Right atrium auricular region (tissue), 2 donors: Measurements from ENCODE around the gene ABCF2. TPM values are rescaled to one million over a fixed set of nuclear protein-coding genes. Genes with fewer than 3 reads are reported as not detected.

ENCODE experiments used
- DNase-seq: peaks from one replicate; pipeline ENCODE4 v3.0.0-alpha.2; 2019; ENCODE audit warnings: low spot score
- H3K27ac ChIP-seq, 2 donors: fragments of 200-600 bp; sonication (generic); 1 replicate in 1 of 2; 2 replicates in 1 of 2; pipeline ENCODE4 v1.5.1; 2016 to 2019
- H3K27me3 ChIP-seq, 2 donors: fragments of 200-600 bp; sonication (generic); one replicate each; pipeline versions ENCODE4 v1.5.1 to v1.6.0; 2017 to 2019
- H3K36me3 ChIP-seq: fragments of 200-600 bp; sonication (generic); one replicate; pipeline ENCODE4 v1.5.1; 2016
- H3K4me1 ChIP-seq, 2 donors: fragments of 200-600 bp; sonication (generic); one replicate each; pipeline versions ENCODE4 v1.5.1 to v1.6.0; 2017 to 2019
- H3K4me3 ChIP-seq, 2 donors: fragments of 200-600 bp; sonication (generic); 1 replicate in 1 of 2; 2 replicates in 1 of 2; pipeline ENCODE4 v1.5.1; 2017 to 2019; ENCODE audit warnings: mild to moderate bottlenecking in 1 of 2, moderate library complexity in 1 of 2
- H3K9me3 ChIP-seq, 2 donors: fragments of 200-600 bp; sonication (generic); one replicate each; pipeline ENCODE4 v1.5.1; 2019
- microRNA counts, 2 donors: library from miRNA; unstranded; fragments of <30 nt; microRNA quantifications; one replicate each; lab custom pipeline; 2016 to 2017
- total RNA-seq, 2 donors: library from RNA; depleted of rRNA; stranded (reverse); fragments of >200 nt; gene quantifications; one replicate each; pipeline ENCODE4 v1.1.0, GENCODE V29; 2016
- TF ChIP-seq, protein P1 (sequence below), 2 donors: fragments of 200-600 bp; sonication (generic); IDR thresholded peaks; one replicate each; pipeline ENCODE4 v1.5.1; 2019; ENCODE audit warnings: antibody characterized with exemption in 2 of 2

ABCF2 gene
- total RNA-seq, 2 donors from 2014 or later: 29.7 to 38.6 TPM

DNA sequence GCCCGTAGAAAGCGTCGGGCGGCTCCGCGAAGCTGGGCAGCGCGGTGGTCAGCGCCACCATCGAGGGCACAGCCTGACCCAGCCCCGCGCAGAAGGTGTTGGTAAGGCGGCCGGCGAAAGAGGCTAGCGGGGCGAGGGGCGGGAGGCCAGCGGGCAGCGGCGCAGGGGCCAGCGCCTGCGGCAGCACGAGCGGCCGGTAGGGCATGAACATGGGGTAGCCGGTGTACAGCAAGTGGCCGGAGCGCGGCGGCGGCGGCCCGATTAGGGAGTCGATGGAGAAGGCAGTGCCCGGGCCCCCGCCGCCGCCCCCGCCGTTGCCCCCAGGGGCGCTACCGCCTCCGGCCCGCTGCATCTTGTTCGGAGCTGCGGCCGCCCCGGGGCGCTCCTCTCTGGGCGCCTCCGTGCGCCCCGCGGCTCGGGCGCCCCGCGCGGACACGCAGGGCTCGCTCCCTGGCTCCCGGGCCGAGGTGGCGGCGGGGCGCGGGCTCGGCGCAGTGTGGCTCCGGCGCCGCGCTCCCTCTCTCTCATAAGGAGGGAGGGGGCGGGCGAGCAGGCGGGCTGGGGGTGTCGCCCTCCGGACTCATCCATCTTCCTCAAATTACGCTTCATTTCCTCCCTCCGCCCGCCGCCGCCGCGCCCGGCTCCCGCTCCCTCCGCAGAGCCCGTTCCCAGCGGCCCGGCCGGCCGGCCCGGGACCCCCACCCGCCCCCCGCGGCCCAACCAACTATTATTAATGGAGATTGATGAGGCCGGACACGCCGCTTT is 59.6 kb downstream of the ABCF2 start, which contains the start of gene GBX1:
GBX1 (minus strand) TSS at position 498 of the 765 bp plus-strand sequence; CDS start at position 352, 146 bp downstream.
- peak within 1 kb of the TSS; percentile 36 to 59 for H3K4me3 ChIP-seq
- peaks cover 0 to 17% of the 10 kb centered on the region in 2 donors for H3K4me1 ChIP-seq
- no peak for DNase-seq
- no peaks in the 10 kb centered on the region for H3K9me3 ChIP-seq
- peaks cover 0 to 3% of the 10 kb centered on the region in 2 donors for H3K27me3 ChIP-seq
- no peaks in the 10 kb centered on the region for H3K36me3 ChIP-seq
- no peak within 1 kb of the TSS for H3K27ac ChIP-seq
- TF ChIP-seq, protein P1, sequence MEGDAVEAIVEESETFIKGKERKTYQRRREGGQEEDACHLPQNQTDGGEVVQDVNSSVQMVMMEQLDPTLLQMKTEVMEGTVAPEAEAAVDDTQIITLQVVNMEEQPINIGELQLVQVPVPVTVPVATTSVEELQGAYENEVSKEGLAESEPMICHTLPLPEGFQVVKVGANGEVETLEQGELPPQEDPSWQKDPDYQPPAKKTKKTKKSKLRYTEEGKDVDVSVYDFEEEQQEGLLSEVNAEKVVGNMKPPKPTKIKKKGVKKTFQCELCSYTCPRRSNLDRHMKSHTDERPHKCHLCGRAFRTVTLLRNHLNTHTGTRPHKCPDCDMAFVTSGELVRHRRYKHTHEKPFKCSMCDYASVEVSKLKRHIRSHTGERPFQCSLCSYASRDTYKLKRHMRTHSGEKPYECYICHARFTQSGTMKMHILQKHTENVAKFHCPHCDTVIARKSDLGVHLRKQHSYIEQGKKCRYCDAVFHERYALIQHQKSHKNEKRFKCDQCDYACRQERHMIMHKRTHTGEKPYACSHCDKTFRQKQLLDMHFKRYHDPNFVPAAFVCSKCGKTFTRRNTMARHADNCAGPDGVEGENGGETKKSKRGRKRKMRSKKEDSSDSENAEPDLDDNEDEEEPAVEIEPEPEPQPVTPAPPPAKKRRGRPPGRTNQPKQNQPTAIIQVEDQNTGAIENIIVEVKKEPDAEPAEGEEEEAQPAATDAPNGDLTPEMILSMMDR (IDR thresholded peaks at IDR 0.05): peak in 1 of 2 donors; percentile 25

DNA sequence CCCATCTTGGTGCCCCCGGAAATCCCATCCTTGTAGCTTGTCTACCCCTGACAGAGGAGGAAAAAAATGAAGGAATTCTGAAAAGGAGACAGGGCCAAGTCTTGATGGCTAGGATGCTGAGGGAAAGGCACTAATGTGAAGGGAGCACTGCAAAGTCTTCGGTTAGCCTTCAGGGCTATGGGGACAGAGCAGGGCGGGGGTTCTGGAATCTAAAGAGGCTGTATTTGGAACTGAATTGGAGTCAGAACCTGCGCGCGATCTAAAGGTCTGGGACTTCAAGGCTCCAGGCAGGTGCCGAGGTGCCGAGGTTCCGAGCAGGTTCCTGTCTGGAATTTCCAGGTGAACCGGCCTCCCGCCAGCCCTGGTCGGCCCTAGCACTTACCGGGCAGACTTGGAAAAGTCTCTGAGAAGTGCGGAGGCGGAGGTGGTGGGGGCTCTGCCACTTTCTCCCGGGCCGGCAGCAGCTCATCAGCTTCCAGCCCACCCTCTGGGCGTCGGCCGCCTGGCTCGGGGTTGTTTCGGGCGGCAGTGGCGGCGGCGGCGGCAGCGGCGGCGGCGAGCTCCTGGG is 60.3 kb downstream of the ABCF2 start:
- no peak overlapping the region for H3K27ac ChIP-seq
- no peak for DNase-seq
- no peaks in the 10 kb centered on the region for H3K36me3 ChIP-seq
- H3K4me3 ChIP-seq: peak overlapping the region; percentile 36 to 59
- no peaks in the 10 kb centered on the region for H3K9me3 ChIP-seq
- TF ChIP-seq, protein P1 (IDR thresholded peaks at IDR 0.05): no peak
- H3K4me1 ChIP-seq: peaks cover 0 to 17% of the 10 kb centered on the region in 2 donors
- peaks cover 0 to 3% of the 10 kb centered on the region in 2 donors for H3K27me3 ChIP-seq

MicroRNAs encoded within 50 kb of the gene (microRNA counts, 767-probe panel; counts per million panel counts)
- 0 to 31.0 counts per million in 2 donors for microRNA hsa-miR-671-3p (lab: Ali Mortazavi, UCI)
- microRNA hsa-miR-671-5p (lab: Ali Mortazavi, UCI): 0 to 1,837 counts per million in 2 donors

Other genes starting within 250 kb of the ABCF2 start
- gene KCNH2, start 248.9 kb downstream of the ABCF2 start, total RNA-seq: 100 to 1,000 TPM; 119 to 128 TPM
- gene NOS3, start 236.2 kb downstream of the ABCF2 start, total RNA-seq: 10 to 100 TPM; 14.5 to 78.6 TPM
- gene ATG9B, start 202.7 kb downstream of the ABCF2 start, total RNA-seq: not detected
- 10 to 100 TPM; 11.9 to 20.6 TPM for gene ABCB8, start 198.8 kb downstream of the ABCF2 start, total RNA-seq
- gene ASIC3, start 178.7 kb downstream of the ABCF2 start, total RNA-seq: 1 to 10 TPM; 1.1 to 1.2 TPM
- 1 to 10 TPM; 4.4 to 4.9 TPM for gene CDK5, start 169.3 kb downstream of the ABCF2 start, total RNA-seq
- gene SLC4A2, start 167.6 kb downstream of the ABCF2 start, total RNA-seq: 100 to 1,000 TPM in 1 of 2 donors, 10 to 100 TPM in 1; 55.3 to 114 TPM
- gene FASTK, start 146.4 kb downstream of the ABCF2 start, total RNA-seq: 10 to 100 TPM; 85.9 to 96.4 TPM
- gene TMUB1, start 143.7 kb downstream of the ABCF2 start, total RNA-seq: 10 to 100 TPM; 28.0 to 53.6 TPM
- gene AGAP3, start 140.7 kb downstream of the ABCF2 start, total RNA-seq: 10 to 100 TPM; 29.8 to 42.1 TPM
- not detected for gene GBX1, start 59.5 kb downstream of the ABCF2 start, total RNA-seq
- 10 to 100 TPM in 1 of 2 donors, 1 to 10 TPM in 1; 4.0 to 11.6 TPM for gene ASB10, start 40.0 kb downstream of the ABCF2 start, total RNA-seq
- gene H2BK1, start 16.7 kb downstream of the ABCF2 start, total RNA-seq: not detected
- 10 to 100 TPM; 24.7 to 38.1 TPM for gene CHPF2, start 5.3 kb upstream of the ABCF2 start, total RNA-seq
- 100 to 1,000 TPM in 1 of 2 donors, 10 to 100 TPM in 1; 81.5 to 125 TPM for gene SMARCD3, start 21.5 kb upstream of the ABCF2 start, total RNA-seq
- 10 to 100 TPM; 33.5 to 39.6 TPM for gene NUB1, start 114.6 kb upstream of the ABCF2 start, total RNA-seq
- 1 to 10 TPM in 1 of 2 donors, under 1 TPM in 1; 0.33 to 1.6 TPM for gene WDR86, start 182.8 kb upstream of the ABCF2 start, total RNA-seq
- under 1 TPM in 1 of 2 donors, not detected in 1; 0.90 TPM for gene CRYGN, start 212.9 kb upstream of the ABCF2 start, total RNA-seq